Subcutaneous abdominal adipose tissue (tissue), 5 donors: ENCODE data around the gene MCRIP2.

Experiments
- H3K27ac ChIP-seq: one replicate; pipeline ENCODE4 v1.7.0; 2013; ENCODE audit warnings: low read depth, mild to moderate bottlenecking, inconsistent platforms, low read length, moderate library complexity
- H3K27me3 ChIP-seq, 5 donors: one replicate each; pipeline ENCODE4 v1.7.0; 2013; ENCODE audit warnings: low read length in 5 of 5, inconsistent platforms in 1 of 5; ENCODE audit not compliant: control insufficient read depth in 5 of 5, insufficient read depth in 4 of 5
- H3K36me3 ChIP-seq, 5 donors: one replicate each; pipeline ENCODE4 v1.7.0; 2013; ENCODE audit warnings: low read length in 5 of 5; ENCODE audit not compliant: control insufficient read depth in 5 of 5, insufficient read depth in 5 of 5
- H3K4me1 ChIP-seq, 5 donors: one replicate each; pipeline ENCODE4 v1.7.0; 2013; ENCODE audit warnings: low read length in 5 of 5, mild to moderate bottlenecking in 3 of 5, moderate library complexity in 1 of 5; ENCODE audit not compliant: control insufficient read depth in 5 of 5, insufficient read depth in 5 of 5
- H3K4me3 ChIP-seq, 5 donors: one replicate each; pipeline ENCODE4 v1.7.0; 2013; ENCODE audit warnings: low read length in 5 of 5, low read depth in 1 of 5
- H3K9ac ChIP-seq, 5 donors: one replicate each; pipeline ENCODE4 v1.7.0; 2013; ENCODE audit warnings: low read length in 5 of 5, mild to moderate bottlenecking in 4 of 5, moderate library complexity in 3 of 5
- H3K9me3 ChIP-seq, 5 donors: one replicate each; pipeline ENCODE4 v1.7.0; 2013; ENCODE audit warnings: low read length in 5 of 5; ENCODE audit not compliant: control insufficient read depth in 5 of 5
- donor health status: healthy.
- donor health status: healthy.
- donor health status: healthy.
- donor health status: healthy.
- donor health status: healthy.

MCRIP2 gene

DNA sequence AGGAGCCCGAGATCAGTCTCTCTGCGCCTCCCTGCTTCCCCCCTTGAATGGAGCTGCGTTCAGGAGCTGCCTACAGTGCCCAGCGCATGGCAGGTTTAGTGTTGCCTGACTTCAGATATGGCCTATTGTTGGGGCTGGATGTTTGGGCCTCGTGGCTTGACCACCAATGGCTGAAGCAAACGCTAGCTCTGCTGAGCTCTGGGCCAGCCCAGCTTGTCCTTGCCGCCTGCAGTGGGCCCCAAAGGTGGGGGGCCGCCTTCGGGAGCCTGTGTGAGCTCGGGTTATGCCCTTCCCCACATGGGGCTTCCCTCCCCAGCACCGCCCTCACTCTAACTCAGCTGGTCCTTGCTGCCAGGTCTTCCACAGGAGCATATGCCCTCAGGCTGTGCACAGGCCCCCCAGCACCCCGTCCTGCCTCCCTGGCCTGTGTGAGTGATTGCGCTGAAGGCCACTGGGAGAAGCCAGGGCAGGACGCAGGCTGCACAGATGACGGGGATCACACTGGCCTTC lies 3.5 kb upstream of the MCRIP2 start:
- H3K4me3 ChIP-seq: no peak overlapping the region
- H3K9me3 ChIP-seq: no peaks in the 10 kb centered on the region
- no peaks in the 10 kb centered on the region for H3K27me3 ChIP-seq
- H3K27ac ChIP-seq: no peak overlapping the region
- H3K36me3 ChIP-seq: peaks cover 0 to 13% (median 9%) of the 10 kb centered on the region in 5 donors
- no peak overlapping the region for H3K9ac ChIP-seq
- H3K4me1 ChIP-seq: peaks cover 1 to 49% (median 39%) of the 10 kb centered on the region in 5 donors

GRCh38 chr16:638836-639235 lies 2.8 kb upstream of the MCRIP2 start:
- no peaks in the 10 kb centered on the region for H3K27me3 ChIP-seq
- peaks cover 1 to 53% (median 45%) of the 10 kb centered on the region in 5 donors for H3K4me1 ChIP-seq
- no peak overlapping the region for H3K27ac ChIP-seq
- H3K4me3 ChIP-seq: no peak overlapping the region
- no peaks in the 10 kb centered on the region for H3K9me3 ChIP-seq
- peaks cover 0 to 6% (median 2%) of the 10 kb centered on the region in 5 donors for H3K36me3 ChIP-seq
- no peak overlapping the region for H3K9ac ChIP-seq

DNA sequence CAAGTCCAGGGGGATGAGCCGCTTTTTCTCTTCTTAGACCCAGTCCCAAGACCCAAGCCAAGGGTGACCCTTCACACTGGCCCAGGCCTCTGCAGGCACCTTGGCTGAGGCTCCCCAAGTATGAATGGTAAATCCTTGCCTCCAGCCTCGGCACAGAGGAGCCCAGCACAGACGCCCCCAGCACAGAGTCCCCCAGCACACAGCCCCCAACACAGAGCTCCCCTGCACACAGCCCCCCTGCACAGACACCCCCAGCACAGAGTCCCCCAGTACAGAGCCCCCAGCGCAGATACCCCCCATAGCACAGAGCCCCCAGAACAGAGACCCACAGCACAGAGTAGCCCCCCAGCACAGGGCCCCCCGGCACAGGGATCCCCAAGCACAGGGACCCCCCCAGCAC lies 1.0 kb upstream of the MCRIP2 start:
- Histone ChIP-seq H3K27ac (no peak overlapping the region), H3K36me3 (no peaks in the 10 kb centered on the region), H3K9ac (peak overlapping the region in 1 of 5 donors; percentile 93), H3K4me1 (peaks cover 1 to 45% (median 38%) of the 10 kb centered on the region in 5 donors), H3K27me3 (no peaks in the 10 kb centered on the region), H3K4me3 (no peak overlapping the region), H3K9me3 (no peaks in the 10 kb centered on the region)

GRCh38 chr16:642189-643049 lies 791 bp downstream of the MCRIP2 start:
- no peaks in the 10 kb centered on the region for H3K27me3 ChIP-seq
- no peaks in the 10 kb centered on the region for H3K9me3 ChIP-seq
- H3K36me3 ChIP-seq: no peaks in the 10 kb centered on the region
- peaks cover 0 to 56% (median 49%) of the 10 kb centered on the region in 5 donors for H3K4me1 ChIP-seq
- H3K9ac ChIP-seq: peak overlapping the region in 4 of 5 donors; percentile 57 to 77 (median 67)
- H3K4me3 ChIP-seq: peak overlapping the region in 4 of 5 donors; percentile 61 to 76 (median 68)
- peak overlapping the region; percentile 30 for H3K27ac ChIP-seq

DNA sequence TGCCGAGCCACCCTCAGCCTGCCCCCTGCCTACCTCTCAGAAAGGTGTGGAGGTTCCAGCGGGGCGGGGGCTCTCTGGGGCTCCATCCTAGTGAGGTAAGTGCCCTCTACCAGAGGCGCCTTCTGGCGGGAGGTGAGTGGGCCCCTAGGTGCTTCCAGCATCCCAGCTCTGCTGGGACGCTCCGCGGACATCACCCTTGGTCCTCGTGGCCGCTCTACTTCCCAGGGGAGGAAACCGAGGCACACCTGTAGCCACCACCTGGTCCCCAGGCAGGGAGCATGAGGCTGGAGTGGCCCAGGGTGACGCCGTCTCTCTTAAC lies 1.4 kb downstream of the MCRIP2 start:
- peak overlapping the region in 3 of 5 donors; percentile 57 to 77 (median 71) for H3K9ac ChIP-seq
- peaks cover 0 to 56% (median 51%) of the 10 kb centered on the region in 5 donors for H3K4me1 ChIP-seq
- no peaks in the 10 kb centered on the region for H3K36me3 ChIP-seq
- peak overlapping the region in 3 of 5 donors; percentile 48 to 76 (median 73) for H3K4me3 ChIP-seq
- peak overlapping the region; percentile 30 for H3K27ac ChIP-seq
- no peaks in the 10 kb centered on the region for H3K27me3 ChIP-seq
- H3K9me3 ChIP-seq: no peaks in the 10 kb centered on the region

- no peak overlapping the region for H3K27ac ChIP-seq
- H3K27me3 ChIP-seq: no peaks in the 10 kb centered on the region
- H3K36me3 ChIP-seq: no peaks in the 10 kb centered on the region
- no peak overlapping the region for H3K9ac ChIP-seq
- H3K9me3 ChIP-seq: no peaks in the 10 kb centered on the region
- H3K4me3 ChIP-seq: no peak overlapping the region
- peaks cover 0 to 67% (median 63%) of the 10 kb centered on the region in 5 donors for H3K4me1 ChIP-seq
Observed at GRCh38 chr16:644556-644955, 2.9 kb downstream of the MCRIP2 start.

DNA sequence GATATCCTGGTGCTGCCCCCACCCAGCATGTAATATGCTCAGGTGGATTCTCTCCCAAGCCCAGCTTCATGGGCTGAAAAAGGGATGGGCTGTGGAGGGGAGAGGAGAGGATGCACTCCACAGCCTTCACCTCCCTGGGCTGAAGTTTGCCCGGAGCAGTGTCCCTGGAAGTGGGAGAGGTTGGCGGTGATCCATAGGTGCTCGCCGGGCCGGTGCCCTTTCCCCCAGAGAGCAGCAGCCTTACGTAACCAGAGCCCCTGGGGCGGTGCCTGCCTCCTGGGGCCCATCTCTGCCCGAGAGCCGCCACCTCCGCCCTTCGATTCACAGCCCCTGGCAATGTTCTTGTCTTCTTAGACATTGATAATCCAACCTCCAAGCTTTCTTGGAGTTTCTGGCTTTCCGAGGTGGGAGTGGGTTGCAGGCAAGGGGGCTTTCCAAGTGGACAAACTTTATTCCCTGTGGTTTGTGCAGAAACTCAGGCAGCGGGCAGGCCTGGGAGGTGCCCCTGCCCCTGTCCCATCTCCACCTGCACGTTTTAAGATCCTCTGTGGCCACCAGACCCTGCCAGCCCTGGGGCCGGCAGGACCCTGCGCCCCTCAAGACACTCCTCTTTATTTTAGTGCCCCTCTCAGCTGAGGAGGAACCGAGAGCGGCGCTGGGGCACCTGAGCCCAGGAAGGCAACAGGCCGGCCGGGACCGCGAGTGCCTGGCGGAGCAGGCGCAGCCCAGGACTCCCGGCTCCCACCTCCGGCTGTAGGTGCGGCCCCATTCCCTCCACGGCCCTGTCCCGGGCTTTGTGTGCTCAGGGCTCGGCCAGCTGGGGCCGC lies 4.4 kb downstream of the MCRIP2 start:
- H3K27ac ChIP-seq: no peak overlapping the region
- no peaks in the 10 kb centered on the region for H3K9me3 ChIP-seq
- H3K4me1 ChIP-seq: peaks cover 0 to 74% (median 64%) of the 10 kb centered on the region in 5 donors
- H3K4me3 ChIP-seq: no peak overlapping the region
- H3K9ac ChIP-seq: peak overlapping the region in 2 of 5 donors; percentile 30 to 49
- H3K36me3 ChIP-seq: no peaks in the 10 kb centered on the region
- H3K27me3 ChIP-seq: no peaks in the 10 kb centered on the region

DNA sequence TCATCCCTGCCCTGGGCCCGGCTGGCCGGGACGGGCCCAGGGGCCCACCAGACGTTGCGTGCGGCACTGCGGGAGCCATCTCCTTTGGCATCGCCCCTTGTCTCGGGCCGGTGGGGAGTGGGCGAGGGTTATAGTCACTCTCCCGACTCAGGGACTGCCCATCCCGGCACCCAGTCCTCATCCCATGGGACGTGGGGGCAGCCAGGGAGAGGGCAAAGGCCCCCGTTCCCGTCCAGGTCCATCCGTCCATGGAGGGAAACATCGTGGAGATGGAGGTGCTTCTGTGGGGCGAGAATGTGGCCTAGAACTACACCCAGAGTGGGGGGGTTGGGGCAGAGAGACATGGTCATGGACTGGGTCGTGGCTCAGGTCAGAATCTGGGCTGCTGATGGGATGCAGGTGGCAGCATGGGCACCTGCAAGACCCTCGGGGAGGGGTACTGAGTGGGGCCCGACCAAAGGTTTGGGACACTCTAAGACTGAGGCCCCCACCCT lies 5.1 kb downstream of the MCRIP2 start:
- Histone ChIP-seq H3K9me3 (no peaks in the 10 kb centered on the region), H3K4me3 (no peak overlapping the region), H3K9ac (peak overlapping the region in 1 of 5 donors; percentile 8), H3K27me3 (no peaks in the 10 kb centered on the region), H3K36me3 (no peaks in the 10 kb centered on the region), H3K4me1 (peaks cover 0 to 68% (median 59%) of the 10 kb centered on the region in 5 donors), H3K27ac (no peak overlapping the region)

GRCh38 chr16:647173-647902 lies 5.7 kb downstream of the MCRIP2 start:
- Histone ChIP-seq H3K4me3 (no peak overlapping the region), H3K36me3 (no peaks in the 10 kb centered on the region), H3K27ac (peak overlapping the region; percentile 64), H3K9me3 (no peaks in the 10 kb centered on the region), H3K9ac (peak overlapping the region in 1 of 5 donors; percentile 8), H3K27me3 (no peaks in the 10 kb centered on the region), H3K4me1 (peaks cover 0 to 63% (median 59%) of the 10 kb centered on the region in 5 donors)
